ENCODE data around the gene TXNDC2. TPM values are rescaled to one million over a fixed set of nuclear protein-coding genes. Genes with fewer than 3 reads are reported as not detected.
"Not testable (repeated sequence)": the region's sequence is repeated elsewhere in the genome, so short reads cannot be mapped to it uniquely, and the experiment has no call there.

Gene TXNDC2
- total and polyA plus RNA-seq, 2 donors = 0.08 TPM; not detected in 1

DNA sequence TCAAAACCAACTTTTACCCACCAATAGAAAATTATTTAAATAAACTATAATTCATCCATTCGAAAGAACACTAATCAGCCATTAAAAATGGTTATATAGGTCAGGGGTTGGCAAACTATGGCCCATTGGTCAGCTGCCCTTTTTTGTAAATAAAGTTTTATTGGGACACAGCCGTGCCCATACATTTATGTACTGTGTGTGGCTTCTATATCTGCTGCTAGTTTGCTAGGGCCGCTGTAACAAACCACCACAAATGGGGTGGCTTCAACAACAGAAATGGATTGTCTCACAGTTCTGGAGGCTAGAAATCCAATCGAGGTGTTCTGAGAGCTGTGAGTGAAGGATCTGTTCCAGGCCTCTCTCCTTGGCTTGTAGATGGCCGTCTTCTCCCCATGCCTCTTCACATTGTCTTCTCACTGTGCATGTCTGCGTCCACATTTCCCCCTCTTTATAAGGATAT lies 7.0 kb upstream of the TXNDC2 start:
- WGBS = 97% methylated on average over 6 of the region's 6 CpGs
- Histone ChIP-seq H3K4me1 (ENCODE audit: insufficient read depth) (no peaks in the 10 kb centered on the region), H3K27ac (ENCODE audit: low read depth) (no peak overlapping the region)

DNA sequence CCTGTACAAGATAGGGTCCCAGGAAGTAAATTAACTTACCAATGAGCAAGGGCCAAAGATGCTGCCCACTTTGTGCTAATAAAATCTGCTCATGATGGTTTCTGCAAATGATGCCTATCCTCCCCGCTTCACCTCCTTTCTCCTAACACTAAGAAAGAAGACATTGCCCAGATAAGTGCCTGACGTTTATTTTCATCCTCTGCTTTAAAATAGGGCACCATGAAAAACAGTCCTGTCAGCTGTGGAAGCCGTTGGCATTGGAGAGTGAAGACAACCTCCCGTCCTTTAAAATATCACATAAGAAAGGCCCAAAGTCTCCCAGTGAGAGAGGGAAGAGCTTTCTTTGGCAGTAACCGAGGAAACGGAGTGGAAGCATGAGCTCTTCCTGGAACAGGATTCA lies 1.7 kb upstream of the TXNDC2 start:
- no peaks in the 10 kb centered on the region for H3K4me1 ChIP-seq (ENCODE audit: insufficient read depth)
- DNase-seq (ENCODE audit: extremely low spot score) = no peak
- no peaks in the 10 kb centered on the region for H3K36me3 ChIP-seq (ENCODE audit: insufficient read depth)
- H3K4me3 ChIP-seq (ENCODE audit: low read depth, low read length) = no peak overlapping the region
- WGBS = 88% methylated on average over 6 of the region's 6 CpGs
- H3K27ac ChIP-seq (ENCODE audit: low read depth) = no peak overlapping the region

More for the DNA sequence above, 7.0 kb upstream of the TXNDC2 start:
- Histone ChIP-seq H3K4me3 (ENCODE audit: low read depth, low read length) (no peak overlapping the region), H3K36me3 (ENCODE audit: insufficient read depth) (no peaks in the 10 kb centered on the region)
- no peak for DNase-seq (ENCODE audit: extremely low spot score)

GRCh38 chr18:9884532-9885140 lies 1.1 kb upstream of the TXNDC2 start:
- 96% methylated on average over 12 of the region's 12 CpGs for WGBS
- DNase-seq (ENCODE audit: extremely low spot score) = no peak
- Histone ChIP-seq H3K4me1 (ENCODE audit: insufficient read depth) (no peaks in the 10 kb centered on the region), H3K4me3 (ENCODE audit: low read depth, low read length) (no peak overlapping the region), H3K27ac (ENCODE audit: low read depth) (no peak overlapping the region), H3K36me3 (ENCODE audit: insufficient read depth) (no peaks in the 10 kb centered on the region)

GRCh38 chr18:9886005-9886348 lies 204 bp downstream of the TXNDC2 start:
- no peak overlapping the region for H3K27ac ChIP-seq (ENCODE audit: low read depth)
- H3K4me1 ChIP-seq (ENCODE audit: insufficient read depth) = no peaks in the 10 kb centered on the region
- WGBS = 95% methylated on average over 3 of the region's 3 CpGs

GRCh38 chr18:9887992-9888391 lies 2.2 kb downstream of the TXNDC2 start:
- DNase-seq (ENCODE audit: extremely low spot score) = no peak
- no peak overlapping the region for H3K4me3 ChIP-seq (ENCODE audit: low read depth, low read length)
- no peaks in the 10 kb centered on the region for H3K36me3 ChIP-seq (ENCODE audit: insufficient read depth)
- WGBS = 98% methylated on average over 5 of the region's 5 CpGs
- no peak overlapping the region for H3K27ac ChIP-seq (ENCODE audit: low read depth)
- H3K4me1 ChIP-seq (ENCODE audit: insufficient read depth) = no peaks in the 10 kb centered on the region

More at GRCh38 chr18:9886005-9886348, 204 bp downstream of the TXNDC2 start:
- Histone ChIP-seq H3K4me3 (ENCODE audit: low read depth, low read length) (no peak overlapping the region), H3K36me3 (ENCODE audit: insufficient read depth) (no peaks in the 10 kb centered on the region)
- DNase-seq (ENCODE audit: extremely low spot score) = no peak

- Histone ChIP-seq H3K36me3 (ENCODE audit: insufficient read depth) (no peaks in the 10 kb centered on the region), H3K4me3 (ENCODE audit: low read depth, low read length) (no peak overlapping the region), H3K27ac (ENCODE audit: low read depth) (no peak overlapping the region), H3K4me1 (ENCODE audit: insufficient read depth) (no peaks in the 10 kb centered on the region)
- no peak for DNase-seq (ENCODE audit: extremely low spot score)
- WGBS = 48% methylated on average over 5 of the region's 5 CpGs
Observed at GRCh38 chr18:9890196-9890595, 4.4 kb downstream of the TXNDC2 start.

GRCh38 chr18:9890957-9891356 lies 5.2 kb downstream of the TXNDC2 start:
- 70% methylated on average over 1 of the region's 1 CpG for WGBS
- no peak for DNase-seq (ENCODE audit: extremely low spot score)
- no peaks in the 10 kb centered on the region for H3K4me1 ChIP-seq (ENCODE audit: insufficient read depth)
- H3K36me3 ChIP-seq (ENCODE audit: insufficient read depth) = no peaks in the 10 kb centered on the region
- H3K27ac ChIP-seq (ENCODE audit: low read depth) = no peak overlapping the region
- no peak overlapping the region for H3K4me3 ChIP-seq (ENCODE audit: low read depth, low read length)

- H3K4me3 ChIP-seq (ENCODE audit: low read depth, low read length); DNase-seq (ENCODE audit: extremely low spot score); H3K27ac ChIP-seq (ENCODE audit: low read depth); H3K36me3 ChIP-seq (ENCODE audit: insufficient read depth); H3K4me1 ChIP-seq (ENCODE audit: insufficient read depth): not testable (repeated sequence)
- 77% methylated on average over 4 of the region's 4 CpGs for WGBS
Observed at GRCh38 chr18:9891515-9891914, 5.7 kb downstream of the TXNDC2 start.

GRCh38 chr18:9894454-9895068 lies 8.8 kb downstream of the TXNDC2 start:
- WGBS = 89% methylated on average over 6 of the region's 6 CpGs
- Histone ChIP-seq H3K4me1 (ENCODE audit: insufficient read depth) (no peaks in the 10 kb centered on the region), H3K36me3 (ENCODE audit: insufficient read depth) (no peaks in the 10 kb centered on the region), H3K4me3 (ENCODE audit: low read depth, low read length) (no peak overlapping the region), H3K27ac (ENCODE audit: low read depth) (no peak overlapping the region)
- DNase-seq (ENCODE audit: extremely low spot score) = no peak

DNA sequence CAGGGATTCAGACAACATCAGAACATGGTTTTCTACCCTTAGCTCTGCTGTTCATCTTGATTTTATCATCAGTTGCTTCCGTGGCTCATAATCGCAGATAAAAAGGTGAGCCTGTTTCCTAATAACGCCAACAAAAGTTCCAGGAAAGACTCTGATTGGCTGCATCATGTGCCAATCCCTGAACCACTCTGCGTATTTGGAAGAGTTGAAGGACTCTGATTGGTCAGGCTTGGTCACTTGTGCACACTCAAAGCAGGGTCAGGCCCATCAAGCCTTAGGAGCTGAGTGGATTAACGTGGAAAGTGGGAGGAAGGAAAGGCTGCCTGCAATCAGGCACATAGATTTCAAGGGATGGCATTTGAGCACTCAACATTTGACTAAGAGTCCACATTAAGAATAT lies 11.4 kb downstream of the TXNDC2 start:
- Histone ChIP-seq H3K27ac (ENCODE audit: low read depth) (no peak overlapping the region), H3K4me3 (ENCODE audit: low read depth, low read length) (no peak overlapping the region), H3K4me1 (ENCODE audit: insufficient read depth) (no peaks in the 10 kb centered on the region), H3K36me3 (ENCODE audit: insufficient read depth) (no peaks in the 10 kb centered on the region)
- no peak for DNase-seq (ENCODE audit: extremely low spot score)
- WGBS = 92% methylated on average over 5 of the region's 5 CpGs

DNA sequence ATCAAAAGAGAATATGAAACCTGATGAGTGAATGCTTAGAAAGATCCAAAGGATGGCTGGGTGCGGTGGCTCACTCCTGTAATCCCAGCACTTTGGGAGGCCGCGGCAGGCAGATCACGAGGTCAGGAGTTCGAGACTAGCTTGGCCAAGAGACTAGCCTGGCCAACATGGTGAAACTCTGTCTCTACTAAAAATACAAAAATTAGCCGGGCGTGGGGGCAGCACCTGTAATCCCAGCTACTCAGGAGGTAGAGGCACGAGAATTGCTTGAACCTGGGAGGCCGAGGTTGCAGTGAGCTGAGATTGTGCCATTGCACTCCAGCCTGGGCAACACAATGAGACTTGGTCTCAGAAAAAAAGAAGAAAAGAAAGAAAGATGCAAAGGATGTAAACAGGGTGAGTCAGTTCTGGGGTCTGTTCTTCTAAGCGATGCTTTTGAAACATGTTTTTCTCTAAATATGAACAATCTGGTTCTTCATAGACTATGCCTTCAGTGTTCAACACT lies 12.1 kb downstream of the TXNDC2 start:
- H3K4me1 ChIP-seq (ENCODE audit: insufficient read depth); H3K36me3 ChIP-seq (ENCODE audit: insufficient read depth); DNase-seq (ENCODE audit: extremely low spot score); H3K4me3 ChIP-seq (ENCODE audit: low read depth, low read length); H3K27ac ChIP-seq (ENCODE audit: low read depth): not testable (repeated sequence)
- 97% methylated on average over 10 of the region's 10 CpGs for WGBS

DNA sequence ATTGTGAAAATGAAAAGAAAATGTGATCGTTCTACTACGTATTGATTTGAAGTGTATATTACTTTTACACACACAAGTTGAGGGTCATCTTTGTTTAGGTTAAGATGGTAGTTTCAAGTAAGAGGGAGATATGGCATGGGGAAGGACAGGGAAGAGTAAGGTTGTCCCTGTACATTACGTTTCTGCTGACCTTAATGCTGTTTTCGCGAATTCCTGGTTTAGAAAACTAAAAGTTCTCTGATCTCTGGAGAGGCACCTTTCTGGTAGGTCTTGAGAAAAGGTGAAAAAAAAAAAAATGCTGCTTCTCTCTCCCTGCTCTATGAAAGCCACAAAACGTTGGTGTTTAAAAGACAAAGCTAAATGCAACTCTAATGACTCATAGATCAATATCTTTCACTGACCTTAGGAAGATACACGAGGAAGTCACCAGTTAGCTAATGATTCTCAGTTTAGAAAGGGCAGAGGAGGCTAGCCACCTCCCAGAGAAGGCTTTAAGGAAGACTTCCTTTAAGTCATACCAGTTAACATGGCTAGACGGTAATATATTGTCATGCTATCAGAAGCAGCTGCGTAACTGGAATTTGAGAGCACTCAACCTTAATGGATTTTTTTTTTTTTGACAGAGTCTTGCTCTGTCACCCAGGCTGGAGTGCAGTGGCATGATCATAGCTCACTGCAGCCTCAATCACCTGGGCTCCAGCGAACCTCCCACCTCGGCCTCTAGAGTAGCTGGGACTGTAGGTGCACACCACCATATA lies 13.2 kb downstream of the TXNDC2 start:
- Histone ChIP-seq H3K27ac (ENCODE audit: low read depth) (no peak overlapping the region), H3K4me1 (ENCODE audit: insufficient read depth) (no peaks in the 10 kb centered on the region), H3K4me3 (ENCODE audit: low read depth, low read length) (no peak overlapping the region), H3K36me3 (ENCODE audit: insufficient read depth) (no peaks in the 10 kb centered on the region)
- 77% methylated on average over 11 of the region's 11 CpGs for WGBS
- DNase-seq (ENCODE audit: extremely low spot score) = no peak

GRCh38 chr18:9899550-9899930 lies 13.8 kb downstream of the TXNDC2 start:
- H3K36me3 ChIP-seq (ENCODE audit: insufficient read depth); DNase-seq (ENCODE audit: extremely low spot score); H3K4me3 ChIP-seq (ENCODE audit: low read depth, low read length); H3K4me1 ChIP-seq (ENCODE audit: insufficient read depth); H3K27ac ChIP-seq (ENCODE audit: low read depth): not testable (repeated sequence)
- WGBS = 89% methylated on average over 1 of the region's 1 CpG

- Histone ChIP-seq H3K27ac (ENCODE audit: low read depth) (no peak overlapping the region), H3K4me3 (ENCODE audit: low read depth, low read length) (no peak overlapping the region), H3K4me1 (ENCODE audit: insufficient read depth) (no peaks in the 10 kb centered on the region), H3K36me3 (ENCODE audit: insufficient read depth) (no peaks in the 10 kb centered on the region)
- 92% methylated on average over 7 of the region's 7 CpGs for WGBS
- no peak for DNase-seq (ENCODE audit: extremely low spot score)
Observed at GRCh38 chr18:9900699-9901098, 14.9 kb downstream of the TXNDC2 start.

Data from urinary bladder (tissue), 4 donors.